Measurements from ENCODE around the gene SSB. TPM values are rescaled to one million over a fixed set of nuclear protein-coding genes. Genes with fewer than 3 reads are reported as not detected.
"Not testable (repeated sequence)": the region's sequence is repeated elsewhere in the genome, so short reads cannot be mapped to it uniquely, and the experiment has no call there.

Gene SSB
- total RNA-seq, 1 experiment from 2014 or later: 172 TPM

DNA sequence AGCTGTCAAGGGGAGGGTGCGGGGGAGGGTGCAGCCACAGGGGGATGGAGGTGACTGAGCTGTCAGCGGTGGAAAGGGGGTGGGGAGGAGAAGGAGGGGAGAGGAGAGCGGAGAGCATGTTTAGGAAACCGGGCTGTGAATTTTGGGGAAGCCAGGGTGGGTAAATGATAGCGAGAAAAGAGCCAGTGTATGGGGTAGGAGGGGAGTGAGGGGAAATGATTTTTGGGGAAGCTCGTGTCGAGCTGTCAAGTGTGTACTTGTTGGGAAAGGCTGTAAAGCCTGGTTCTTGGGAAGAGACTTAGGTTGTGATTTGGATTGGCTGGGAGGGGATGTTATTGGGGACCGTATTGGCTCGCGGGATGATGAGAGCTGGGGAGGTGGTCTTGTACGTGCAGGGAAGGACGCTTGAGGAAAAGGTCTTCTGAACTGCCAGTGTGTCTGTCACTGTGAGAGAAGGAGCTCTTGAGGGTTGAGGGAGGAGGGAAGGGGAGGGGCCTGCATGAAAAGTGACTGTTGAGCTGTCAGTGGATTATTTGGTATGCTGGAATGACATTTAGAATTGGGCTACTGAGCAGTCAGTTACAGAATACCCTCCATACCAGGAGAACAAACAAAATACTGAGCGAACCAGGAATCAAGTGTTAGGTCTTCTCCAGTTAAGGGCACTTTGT is 29.6 kb downstream of the SSB start:
- DNase-seq (ENCODE audit: low read depth): peak; percentile 59

DNA sequence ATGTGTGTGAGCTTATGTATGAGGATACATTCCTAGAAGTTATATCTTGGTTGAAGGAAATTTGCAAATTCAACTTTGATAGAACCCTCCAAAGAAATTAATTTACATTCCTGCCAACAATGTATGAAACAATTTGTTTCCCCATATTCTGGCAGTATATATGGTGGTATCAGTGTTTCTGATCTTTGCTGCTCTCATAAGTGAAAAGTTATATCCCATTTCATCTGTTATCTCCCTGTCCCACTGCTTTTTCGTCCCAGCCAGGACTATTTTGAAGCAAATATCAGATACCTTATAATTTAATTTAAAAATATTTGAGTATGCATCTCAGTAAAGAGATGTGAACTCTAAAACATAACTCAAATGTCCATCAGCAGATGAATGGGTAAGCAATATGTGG is 35.7 kb downstream of the SSB start:
- no peak for DNase-seq (ENCODE audit: low read depth)

DNA sequence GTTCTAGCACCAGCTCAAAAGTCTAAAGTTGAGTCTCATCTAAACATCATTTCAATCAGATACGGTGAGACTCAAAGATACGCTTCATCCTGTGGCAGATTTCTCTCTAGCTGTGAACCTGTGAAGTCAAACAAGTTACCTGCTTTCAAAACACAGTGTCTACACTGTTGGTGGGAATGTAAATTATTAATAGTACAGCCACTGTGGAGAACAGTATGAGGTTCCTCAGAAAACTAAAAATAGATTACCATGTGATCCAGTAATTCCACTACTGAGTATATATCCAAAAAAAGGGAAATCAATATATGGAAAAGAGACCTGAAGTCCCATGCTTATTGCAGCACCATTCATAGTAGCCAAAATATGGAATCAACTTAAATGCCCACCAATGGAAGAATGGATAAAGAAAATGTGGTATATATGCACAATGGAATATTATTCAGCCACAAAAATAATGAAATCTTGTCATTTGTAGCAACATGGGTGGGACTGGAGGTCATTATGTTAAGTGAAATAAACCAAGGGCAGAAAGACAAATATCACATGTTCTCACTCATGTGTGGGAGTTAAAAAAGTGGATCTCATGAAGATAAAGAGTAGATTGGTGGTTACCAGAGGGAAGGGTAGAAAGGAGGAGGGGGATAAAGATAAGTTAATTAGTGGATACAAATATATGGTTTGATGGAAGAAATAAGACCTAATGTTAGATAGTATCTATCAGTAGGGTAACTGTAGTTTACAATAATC is 40.2 kb downstream of the SSB start:
- DNase-seq (ENCODE audit: low read depth): no peak

DNA sequence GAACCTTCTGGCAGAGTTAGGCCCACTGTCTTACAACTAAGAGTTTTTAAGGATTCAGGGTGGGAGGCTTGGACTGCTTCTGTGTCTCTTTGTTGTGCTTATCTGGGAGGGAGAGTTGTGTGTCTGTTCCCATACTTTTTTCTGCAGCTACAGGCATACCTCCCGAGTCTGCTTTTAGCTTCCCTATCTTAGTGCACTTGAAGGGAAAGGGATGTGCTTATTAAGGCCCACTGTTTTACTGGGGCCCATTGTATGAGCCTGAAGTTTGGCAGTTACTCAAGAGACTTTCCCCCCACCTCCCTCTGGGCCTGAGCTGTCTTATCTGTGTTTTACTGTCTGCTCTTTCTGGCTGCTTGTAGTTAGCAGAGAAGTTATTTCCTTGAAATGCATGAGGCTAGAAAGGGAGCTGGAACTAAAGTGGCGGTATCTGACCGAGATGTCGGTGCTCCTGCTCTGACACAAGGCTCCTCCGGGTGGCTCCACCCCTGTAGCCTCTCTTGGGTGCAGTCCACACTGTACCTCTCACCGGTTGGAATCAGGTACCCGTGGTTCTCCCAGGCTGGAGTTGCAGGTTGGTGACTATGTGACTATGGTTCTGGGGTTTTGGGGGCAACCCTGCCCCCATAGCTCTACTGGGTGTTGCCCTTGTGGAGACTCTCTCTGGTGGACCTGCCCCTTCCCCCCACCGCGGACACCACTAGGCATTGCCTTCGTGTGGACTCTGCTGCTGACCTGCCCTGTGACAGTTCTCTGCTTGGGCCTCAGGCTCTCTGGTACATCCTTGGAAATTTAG is 41.5 kb downstream of the SSB start:
- no peak for DNase-seq (ENCODE audit: low read depth)

DNA sequence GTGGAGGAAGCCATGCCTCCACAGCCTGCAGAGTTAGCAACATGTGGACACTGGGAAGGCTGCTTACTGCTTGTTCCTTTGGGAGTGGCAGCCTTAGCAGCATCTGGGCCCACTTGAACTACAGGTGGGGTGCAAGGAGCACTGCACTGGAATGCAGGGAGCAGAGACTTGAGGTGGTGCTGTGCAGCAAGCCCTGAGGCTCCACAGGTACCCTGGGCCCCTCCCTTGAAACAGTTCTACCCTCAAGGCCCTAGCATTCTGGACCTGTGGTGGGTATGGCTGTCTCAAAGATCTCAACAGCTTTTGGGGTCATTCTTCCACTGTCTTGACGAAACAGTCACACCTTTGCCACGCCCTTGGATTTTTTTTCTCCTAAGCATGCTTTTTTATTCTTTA is 42.1 kb downstream of the SSB start:
- no peak for DNase-seq (ENCODE audit: low read depth)

DNA sequence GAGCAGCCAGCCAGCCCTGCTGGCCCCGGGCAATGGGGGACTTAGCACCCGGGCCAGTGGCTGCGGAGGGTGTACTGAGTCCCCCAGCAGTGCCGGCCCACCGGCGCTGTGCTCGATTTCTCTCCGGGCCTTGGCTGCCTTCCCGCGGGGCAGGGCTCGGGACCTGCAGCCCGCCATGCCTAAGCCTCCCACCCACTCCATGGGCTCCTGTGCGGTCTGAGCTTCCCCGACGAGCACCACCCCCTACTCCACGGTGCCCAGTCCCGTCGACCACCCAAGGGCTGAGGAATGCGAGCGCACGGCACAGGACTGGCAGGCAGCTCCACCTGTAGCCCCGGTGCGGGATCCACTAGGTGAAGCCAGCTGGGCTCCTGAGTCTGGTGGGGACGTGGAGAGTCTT is 43.0 kb downstream of the SSB start:
- DNase-seq (ENCODE audit: low read depth): not testable (repeated sequence)

DNA sequence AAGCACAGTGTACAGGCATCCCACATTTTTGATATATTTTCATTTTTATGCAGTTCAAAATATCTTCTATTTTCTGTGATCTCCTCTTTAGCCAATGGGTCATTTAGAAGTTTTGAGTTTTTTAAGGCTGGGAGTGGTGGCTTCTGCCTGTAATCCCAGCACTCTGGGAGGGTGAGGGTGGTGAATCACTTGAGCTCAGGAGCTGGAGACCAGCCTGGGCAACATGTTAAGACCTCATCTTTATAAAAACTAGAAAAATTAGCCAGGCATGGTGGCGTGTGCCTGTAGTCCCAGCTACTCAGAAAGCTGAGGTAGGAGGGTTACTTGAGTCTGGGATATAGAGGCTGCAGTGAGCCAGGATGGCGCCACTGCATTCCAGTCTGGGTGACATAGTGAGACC is 46.3 kb downstream of the SSB start:
- no peak for DNase-seq (ENCODE audit: low read depth)

DNA sequence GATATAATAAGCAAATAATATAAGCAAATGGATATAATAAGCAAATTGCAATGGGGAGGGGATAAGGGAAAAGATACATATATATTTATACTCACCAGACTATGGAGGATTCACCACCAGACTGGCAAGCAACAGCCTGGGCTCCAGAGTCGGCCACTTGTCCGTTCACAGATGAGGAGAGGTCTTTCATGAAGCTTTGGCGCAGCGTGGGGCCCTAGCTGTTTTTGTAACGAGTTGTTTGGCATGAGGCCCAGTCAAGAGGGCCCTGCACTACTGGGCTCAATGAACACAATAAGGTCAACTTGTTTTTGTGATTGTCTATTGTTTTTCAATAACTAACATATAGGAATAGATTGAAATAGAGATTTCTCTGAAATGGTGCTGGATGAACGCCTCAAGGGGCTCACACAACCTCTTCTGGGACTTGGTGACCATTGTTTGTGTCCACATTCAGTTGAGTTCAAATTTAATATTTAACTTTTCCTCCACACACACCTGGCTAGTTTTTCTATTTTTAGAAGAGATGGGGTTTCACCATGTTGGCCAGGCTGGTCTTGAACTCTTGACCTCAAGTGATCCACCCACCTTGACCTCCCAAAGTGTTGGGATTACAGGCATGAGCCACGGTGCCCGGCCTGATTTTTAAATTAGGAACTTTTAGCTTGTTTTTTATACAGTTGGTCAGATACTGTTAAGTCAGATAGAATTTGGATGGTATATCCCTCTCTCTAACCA is 50.5 kb downstream of the SSB start:
- DNase-seq (ENCODE audit: low read depth): not testable (repeated sequence)

DNA sequence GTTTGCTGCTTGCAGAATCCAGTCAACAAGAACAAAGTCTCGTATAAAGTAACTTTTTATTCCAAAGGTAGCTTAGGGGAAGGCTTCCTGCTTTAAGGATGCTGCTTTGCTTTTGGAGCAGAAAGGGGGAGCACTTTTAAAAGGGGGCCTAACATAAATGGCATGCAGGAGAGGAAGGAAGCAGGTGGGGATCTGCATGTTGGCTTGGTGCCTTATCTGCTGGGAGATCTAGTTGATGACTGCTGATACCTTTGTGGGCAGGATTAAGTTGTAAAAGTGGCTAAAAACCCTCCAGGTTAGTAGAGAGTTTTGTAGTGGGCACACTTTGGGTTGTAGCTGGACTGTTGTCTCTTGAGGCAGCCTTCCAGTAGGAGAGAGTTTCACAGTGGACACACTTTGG is 51.0 kb downstream of the SSB start:
- no peak for DNase-seq (ENCODE audit: low read depth)

DNA sequence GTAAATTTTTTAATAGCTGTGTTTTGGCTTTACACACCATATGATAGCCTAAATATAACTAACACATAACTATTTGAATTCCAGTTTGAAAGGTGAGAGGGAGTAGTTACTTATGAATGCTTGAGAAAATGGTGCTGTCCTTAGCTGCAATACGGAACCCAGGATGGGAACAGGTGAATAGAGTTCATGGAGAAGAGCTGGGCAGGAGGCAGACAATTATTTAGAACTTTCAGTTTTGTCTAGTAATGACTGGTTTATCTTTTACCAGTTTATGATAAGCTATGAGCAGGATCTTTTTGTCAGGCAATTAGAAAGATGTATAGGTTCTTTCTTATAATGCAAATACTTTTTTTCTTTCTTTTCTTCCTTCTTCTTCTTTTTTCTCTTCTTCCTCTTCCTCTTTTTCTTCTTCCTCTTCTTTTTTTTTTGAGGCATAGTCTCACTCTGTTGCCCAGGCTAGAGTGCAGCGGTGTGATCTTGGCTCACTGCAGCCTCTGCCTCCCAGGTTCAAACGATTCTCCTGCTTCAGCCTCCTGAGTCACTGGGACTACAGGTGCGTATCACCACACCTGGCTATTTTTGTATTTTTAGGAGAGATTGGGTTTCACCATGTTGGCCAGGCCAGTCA is 54.5 kb downstream of the SSB start:
- no peak for DNase-seq (ENCODE audit: low read depth)

DNA sequence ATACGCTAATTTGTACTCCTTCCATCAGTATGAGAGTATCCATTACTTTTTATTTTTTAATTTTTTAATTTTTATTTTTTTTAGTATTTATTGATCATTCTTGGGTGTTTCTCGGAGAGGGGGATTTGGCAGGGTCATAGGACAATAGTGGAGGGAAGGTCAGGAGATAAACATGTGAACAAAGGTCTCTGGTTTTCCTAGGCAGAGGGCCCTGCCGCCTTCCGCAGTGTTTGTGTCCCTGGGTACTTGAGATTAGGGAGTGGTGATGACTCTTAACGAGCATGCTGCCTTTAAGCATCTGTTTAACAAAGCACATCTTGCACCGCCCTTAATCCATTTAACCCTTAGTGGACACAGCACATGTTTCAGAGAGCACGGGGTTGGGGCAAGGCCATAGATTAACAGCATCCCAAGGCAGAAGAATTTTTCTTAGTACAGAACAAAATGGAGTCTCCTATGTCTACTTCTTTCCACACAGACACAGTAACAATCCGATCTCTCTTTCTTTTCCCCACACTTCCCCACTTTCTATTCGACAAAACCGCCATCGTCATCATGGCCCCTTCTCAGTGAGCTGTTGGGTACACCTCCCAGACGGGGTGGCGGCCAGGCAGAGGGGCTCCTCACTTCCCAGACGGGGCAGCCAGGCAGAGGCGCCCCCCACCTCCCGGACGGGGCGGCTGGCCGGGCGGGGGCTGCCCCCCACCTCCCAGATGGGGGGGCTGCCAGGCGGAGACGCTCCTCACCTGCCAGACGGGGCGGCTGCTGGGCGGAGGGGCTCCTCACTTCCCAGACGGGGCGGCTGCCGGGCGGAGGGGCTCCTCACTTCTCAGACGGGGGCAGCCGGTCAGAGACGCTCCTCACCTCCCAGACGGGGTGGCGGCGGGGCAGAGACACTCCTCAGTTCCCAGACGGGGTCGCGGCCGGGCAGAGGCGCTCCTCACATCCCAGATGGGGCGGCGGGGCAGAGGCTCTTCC is 56.9 kb downstream of the SSB start:
- not testable (repeated sequence) for DNase-seq (ENCODE audit: low read depth)

DNA sequence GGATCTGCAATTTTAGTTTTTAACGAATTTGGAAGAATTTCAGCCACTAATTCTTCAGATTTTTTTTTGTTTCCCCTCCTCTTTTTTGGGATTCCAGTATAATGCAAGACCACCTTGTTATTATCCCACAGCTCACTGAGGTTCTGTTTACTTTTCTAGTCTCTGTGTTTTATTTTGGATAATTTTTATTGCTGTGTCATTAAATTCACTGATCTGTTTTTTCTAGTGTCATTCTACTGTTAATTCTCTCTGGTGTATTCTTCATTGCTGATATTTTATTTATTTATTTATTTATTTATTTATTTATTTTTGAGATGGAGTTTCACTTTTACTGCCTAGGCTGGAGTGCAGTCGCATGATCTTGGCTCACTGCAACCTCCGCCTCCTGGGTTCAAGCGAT is 60.8 kb downstream of the SSB start:
- DNase-seq (ENCODE audit: low read depth): no peak

DNA sequence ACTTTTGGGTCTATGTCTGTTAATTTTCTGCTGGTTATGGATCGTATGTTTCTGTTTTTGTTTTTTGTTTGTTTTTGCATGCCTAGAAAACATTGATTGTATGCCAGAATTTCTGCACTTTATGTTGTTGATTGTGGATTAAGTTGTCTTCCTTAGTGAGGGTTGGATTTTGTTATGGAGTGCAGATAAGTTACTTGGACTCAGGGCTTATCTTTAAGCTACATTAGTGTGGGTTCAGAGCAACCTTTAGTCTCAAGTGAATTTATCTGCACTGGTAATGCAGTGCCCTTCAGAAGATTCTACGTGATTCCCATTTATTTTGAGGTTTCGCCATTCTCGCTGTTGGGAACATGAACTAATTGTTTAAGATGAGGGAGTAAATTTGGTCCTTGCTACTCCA is 61.5 kb downstream of the SSB start:
- no peak for DNase-seq (ENCODE audit: low read depth)

Other genes starting within 250 kb of the SSB start
- gene FASTKD1, start 225.0 kb upstream of the SSB start, total RNA-seq (2014; rRNA removed; shearing (Covaris generic)): 26.5 and 37.1 TPM in 2 replicates
- 40.2 and 44.4 TPM in 2 replicates for gene PPIG, start 214.5 kb upstream of the SSB start, total RNA-seq (2014; rRNA removed; shearing (Covaris generic))
- not detected in 2 replicates for gene CFAP210, start 104.5 kb upstream of the SSB start, total RNA-seq (2014; rRNA removed; shearing (Covaris generic))
- gene PHOSPHO2, start 104.4 kb upstream of the SSB start, total RNA-seq (2014; rRNA removed; shearing (Covaris generic)): 10.4 and 12.2 TPM in 2 replicates
- gene KLHL23, start 65.0 kb upstream of the SSB start, total RNA-seq (2014; rRNA removed; shearing (Covaris generic)): 13.9 and 17.2 TPM in 2 replicates
- 107 and 163 TPM in 2 replicates for gene METTL5, start 26.0 kb downstream of the SSB start, total RNA-seq (2014; rRNA removed; shearing (Covaris generic))
- 16.3 and 19.7 TPM in 2 replicates for gene UBR3, start 28.6 kb downstream of the SSB start, total RNA-seq (2014; rRNA removed; shearing (Covaris generic))

Measured in Daoy (cell line).